Suppressor macrophage (primary cell): ENCODE results near the gene NPLOC4.

Experiments
- DNase-seq, 4 experiments: peaks; one replicate each; pipeline ENCODE4 v3.0.0-alpha.2; 2020 to 2022

NPLOC4 gene

DNA sequence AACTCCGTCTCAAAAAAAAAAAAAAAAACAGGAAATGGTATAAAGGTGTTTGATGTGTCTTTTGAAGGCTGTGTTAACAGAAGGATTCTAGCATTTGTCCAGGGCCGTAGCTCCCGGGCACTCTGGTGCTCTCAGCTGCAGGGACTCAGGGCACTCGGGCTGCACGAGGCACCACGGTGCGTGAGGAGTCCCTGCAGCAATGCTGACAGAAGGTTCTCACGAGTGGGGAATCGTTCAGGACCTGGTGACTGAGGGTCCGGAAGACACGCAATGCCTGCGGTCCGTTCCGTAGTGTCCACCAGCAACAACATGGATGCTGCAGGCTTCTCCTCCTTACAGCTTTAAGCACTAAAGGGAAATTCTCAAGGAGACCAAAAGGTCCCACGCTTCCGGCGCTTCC, 72.1 kb downstream of the NPLOC4 start:
- no peak for DNase-seq

- peak; percentile 43 to 68 (median 66) for DNase-seq
Measured at GRCh38 chr17:81563861-81564586, 72.9 kb downstream of the NPLOC4 start.

GRCh38 chr17:81561494-81561885, 75.4 kb downstream of the NPLOC4 start:
- no peak for DNase-seq

GRCh38 chr17:81558941-81559806, 77.7 kb downstream of the NPLOC4 start:
- DNase-seq: peak; percentile 41 to 76 (median 58)

DNA sequence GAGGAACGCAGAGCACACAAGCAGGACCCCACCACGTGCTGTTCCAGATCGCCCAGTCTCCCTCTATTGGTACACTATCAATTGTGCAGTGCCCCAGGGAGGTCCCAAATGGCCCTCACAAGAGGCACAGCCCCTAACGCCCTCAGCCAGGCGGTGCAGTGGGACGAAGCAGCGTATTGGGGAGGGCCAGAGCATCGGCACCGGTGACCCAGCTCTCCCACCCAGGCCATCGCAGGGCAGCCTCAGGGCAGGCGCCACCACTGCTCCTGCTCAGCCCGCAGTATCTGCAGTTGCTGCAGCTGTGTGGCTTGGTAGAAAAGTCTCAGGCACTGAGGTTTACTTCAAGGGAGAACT, 78.8 kb downstream of the NPLOC4 start:
- no peak for DNase-seq

DNA sequence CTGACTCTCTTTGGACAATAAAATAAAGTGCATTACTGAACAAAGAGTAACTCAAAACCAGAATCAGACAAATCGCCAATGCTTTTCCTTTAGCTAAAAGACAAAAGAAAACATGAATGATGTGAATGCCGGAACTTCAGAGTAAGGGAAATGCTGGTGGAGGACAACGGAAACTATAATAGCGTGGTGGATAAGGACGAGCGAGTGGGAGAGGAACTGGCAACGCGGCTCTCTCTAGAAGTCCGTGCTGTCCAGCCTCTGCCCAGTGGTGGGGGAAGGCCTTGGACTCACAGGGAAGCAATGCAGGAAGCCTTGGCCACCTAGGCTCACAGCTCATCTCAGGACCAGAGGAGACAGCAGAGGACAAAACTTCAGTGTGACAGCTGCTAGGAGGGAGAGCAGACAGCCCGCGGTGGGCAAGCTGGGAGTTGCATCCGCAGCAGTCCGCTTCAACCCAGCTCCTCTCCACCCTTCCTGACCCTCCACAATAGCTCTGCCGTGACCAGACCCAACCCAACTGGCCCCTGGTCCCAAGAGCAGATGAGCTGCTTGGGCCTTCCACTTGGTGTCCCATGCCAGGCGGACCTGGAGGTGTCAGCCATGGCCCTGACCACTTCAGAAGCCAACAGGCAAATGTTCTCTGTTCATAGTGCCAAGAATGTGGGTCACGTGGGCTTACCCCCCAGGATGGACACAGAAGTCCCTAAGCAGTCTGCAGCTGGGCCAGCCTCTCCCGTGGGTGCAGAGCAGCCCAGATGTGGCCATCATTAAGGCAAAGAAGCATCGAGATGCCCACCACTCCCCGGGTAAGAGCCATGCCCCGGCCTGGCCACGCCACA, 79.4 kb downstream of the NPLOC4 start:
- DNase-seq: no peak

DNA sequence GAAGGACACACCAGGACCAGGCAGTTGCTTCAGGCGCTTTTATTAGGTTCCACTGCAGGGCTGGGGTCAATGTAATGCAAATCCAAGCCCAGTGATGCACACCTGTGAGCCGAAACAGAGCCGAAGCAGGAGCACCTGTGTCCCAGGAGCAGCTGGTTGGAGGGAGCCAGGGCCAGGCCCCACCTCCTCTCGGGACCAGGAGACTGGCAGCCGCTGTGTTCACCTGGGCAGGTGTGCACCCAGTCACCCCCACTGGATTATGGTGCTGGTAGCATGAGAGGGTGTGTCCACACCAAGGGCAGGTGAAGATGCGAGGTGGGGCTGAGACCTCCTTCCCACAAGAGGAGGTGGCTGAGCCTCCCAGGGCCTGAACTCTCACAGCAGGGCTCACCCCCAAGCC, 80.0 kb downstream of the NPLOC4 start:
- no peak for DNase-seq

DNA sequence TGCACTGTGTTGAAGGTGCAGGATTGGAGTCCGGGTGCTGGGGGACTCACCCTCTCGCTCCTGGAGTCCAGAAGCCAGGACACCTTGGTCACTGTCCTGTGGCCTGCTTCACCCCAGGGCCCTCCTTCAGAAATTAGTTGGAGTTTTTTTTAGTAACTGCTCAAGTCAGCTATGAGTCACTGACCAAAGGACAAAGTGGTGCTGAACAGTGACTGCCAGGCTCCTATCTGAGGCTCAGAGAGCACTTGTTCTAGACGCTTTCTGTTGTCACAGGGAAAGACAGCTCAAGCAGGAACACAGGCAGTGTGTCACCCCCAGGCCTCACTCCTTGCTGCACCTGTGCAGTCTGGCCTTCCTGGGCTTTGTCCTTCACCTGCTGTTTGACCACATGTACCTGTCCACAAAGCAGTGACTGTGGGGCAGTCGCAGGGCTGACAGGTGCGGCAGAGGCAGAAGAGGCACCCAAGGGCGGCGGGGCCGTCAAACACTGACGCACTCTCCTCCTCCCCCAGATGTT, 80.7 kb downstream of the NPLOC4 start:
- DNase-seq: peak; percentile 54 to 75 (median 70)

DNA sequence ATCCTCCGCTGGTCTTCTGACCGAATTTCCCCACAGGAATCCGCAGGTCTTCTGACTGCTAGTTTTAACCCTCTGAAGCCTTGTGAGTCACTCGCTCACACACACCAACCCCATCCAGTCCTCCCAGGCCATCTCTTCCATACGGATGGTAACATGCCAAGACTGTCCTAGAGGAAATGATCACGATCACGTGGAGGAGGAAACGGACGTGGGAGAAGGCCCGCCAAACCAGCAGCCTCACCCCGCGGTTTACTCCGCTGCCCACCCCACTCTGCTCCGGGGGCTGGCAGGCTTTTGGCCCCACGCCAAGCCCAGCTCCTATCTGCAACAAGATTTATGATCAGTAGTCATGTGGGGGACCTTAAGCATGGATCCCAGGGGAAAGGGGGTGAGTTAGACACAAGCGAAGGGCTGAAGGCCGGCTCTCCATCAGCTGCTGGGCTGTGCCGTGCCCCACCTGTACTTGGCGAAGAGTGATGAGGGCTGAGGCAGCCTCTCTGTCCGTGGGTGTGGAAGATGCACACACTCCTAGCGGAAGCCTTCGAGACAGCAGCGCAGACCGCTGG, 83.2 kb downstream of the NPLOC4 start:
- DNase-seq: peak; percentile 79 to 91 (median 84)

DNA sequence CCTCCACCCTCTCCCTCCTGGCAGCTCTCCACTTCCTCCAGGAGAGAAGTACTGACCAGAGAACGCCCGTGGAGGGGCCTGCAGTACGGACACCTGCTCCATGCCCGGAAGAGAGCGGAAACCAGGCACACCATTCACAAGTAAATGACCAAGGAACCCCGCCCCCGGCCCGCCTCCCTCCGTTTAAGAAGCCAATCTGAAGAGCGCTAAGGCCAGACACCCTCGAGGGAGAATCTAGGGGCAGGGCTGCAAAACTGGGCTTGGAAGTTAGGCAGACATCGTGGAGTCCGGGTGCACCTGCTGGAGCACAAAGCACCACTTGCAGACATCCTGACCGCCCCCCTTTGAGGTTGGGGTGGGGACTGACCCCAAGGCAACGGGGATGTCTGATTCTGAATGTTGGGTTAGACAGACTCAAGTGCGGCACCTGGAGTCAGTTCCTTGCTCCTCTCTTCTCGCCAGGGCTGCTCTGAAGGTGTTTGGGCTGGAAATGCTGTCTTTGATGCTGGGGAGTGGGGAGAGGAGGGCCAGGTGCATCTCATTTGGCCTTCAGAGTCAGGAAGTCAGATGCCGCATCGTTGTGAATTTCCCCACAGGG, 83.8 kb downstream of the NPLOC4 start:
- peak; percentile 79 to 89 (median 84) for DNase-seq

- DNase-seq: peak; percentile 87 to 96 (median 92)
Measured at GRCh38 chr17:81552244-81553017, 84.5 kb downstream of the NPLOC4 start, which contains the start of gene FAAP100. Gene FAAP100, minus strand, starts transcription at chr17:81552353. Its CDS starts 23 bp downstream, at chr17:81552330.

- DNase-seq: peak; percentile 41 to 59 (median 48)
Measured at GRCh38 chr17:81551458-81552243, 85.3 kb downstream of the NPLOC4 start.

- DNase-seq: no peak
Measured at GRCh38 chr17:81550830-81551457, 86.0 kb downstream of the NPLOC4 start.

DNA sequence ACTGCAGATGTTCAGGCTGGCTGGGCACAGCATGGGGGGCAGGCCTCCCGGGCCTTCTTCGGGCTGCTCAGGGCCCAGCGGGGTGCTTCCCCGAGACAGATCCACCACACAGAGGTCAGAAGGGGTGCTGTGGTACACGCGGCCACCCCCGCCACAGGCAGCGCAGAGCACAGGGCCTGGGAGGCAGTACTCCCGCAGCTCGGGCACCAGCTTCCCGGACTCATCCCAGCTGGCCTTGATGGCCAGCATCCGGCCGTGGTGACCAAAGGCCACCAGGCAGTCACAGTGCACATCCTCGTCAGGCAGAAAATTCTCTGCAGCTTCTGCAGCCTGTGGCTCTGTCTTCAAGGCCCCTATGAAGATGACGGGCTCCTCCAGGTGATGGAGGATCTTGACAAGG, 86.6 kb downstream of the NPLOC4 start:
- no peak for DNase-seq

- no peak for DNase-seq
Measured at GRCh38 chr17:81549826-81550225, 87.1 kb downstream of the NPLOC4 start.

DNA sequence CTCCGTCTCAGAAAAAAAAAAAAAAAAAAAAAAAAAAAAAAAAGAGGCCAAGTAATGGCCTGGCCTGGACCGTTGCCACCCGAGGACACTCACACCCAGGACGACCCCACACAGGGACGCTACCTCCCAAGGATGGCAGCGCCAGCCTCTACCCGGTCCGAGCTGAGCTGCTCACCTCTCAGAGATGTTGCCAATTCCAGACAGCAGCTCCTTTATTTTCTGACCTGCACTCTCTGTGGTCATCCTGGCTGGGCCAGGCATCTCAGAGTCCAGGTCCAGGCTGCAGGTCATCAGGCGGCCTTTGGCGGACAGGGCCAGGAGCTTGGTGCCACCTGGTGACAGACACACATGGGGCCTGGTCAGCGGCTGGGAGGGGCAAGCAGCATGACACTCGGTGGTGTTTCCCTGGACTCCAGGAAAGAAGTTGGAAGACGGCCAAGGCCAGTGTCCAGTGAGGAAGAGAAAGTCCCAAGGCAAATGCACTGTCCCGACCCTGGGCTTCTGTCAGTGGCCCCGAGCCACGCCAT, 87.8 kb downstream of the NPLOC4 start:
- no peak for DNase-seq

DNA sequence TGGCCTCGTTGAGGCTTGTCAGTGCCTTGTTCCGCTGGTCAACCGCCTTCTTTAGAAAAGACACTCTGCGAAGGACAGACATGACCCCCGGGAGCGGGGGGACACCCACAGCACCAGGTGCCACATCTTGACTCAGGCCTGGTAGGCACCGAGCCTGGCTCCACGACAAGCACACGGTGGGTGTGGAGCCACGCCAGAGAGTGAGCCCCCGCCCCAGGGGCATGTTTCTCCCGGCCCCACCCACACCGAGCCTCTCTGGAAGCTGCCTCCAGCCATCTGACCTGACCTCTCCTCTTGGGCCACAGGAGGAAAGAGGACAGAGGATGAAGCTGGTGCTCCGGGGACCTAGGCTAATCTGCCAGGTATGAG, 89.3 kb downstream of the NPLOC4 start:
- DNase-seq: no peak

DNA sequence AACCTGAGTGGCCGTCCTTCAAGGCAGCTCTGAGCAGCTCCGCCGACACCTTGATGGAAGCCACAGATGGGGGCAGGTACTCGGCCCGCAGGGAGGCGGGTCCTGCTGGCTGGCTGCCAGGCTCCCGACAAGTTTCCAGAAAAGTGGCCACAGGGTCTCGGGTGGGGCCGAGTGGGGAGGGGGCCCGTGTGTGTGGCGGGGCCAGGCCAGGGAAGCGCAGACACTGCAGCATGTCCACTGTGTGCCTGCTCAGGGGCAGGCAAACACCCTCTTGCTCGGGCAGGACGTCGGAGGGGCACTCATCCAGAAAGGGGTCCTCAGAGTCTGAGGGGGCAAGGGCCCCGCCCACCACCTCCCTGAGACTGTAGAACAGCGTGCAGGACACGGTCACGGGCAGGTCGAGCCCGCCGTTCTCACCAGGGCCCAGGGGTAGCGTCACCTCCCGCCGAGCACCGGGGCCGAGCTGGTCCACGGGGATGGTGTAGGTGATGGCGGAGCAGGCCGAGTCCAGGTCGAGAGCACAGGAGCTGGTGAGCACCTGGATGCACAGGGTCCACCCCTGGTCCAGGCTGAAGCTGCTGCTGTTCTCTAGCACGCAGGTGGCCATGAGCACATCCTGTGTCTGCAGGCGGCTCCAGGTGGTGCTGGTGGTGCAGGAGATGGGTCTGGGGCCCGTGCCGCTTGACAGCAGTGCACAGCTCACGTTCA, 89.9 kb downstream of the NPLOC4 start:
- DNase-seq: no peak
